Measurements from ENCODE around the gene USP36. TPM values are rescaled to one million over a fixed set of nuclear protein-coding genes. Genes with fewer than 3 reads are reported as not detected.

Gene USP36
- polyA plus RNA-seq, 4 donors: 33.6 to 51.6 (median 45.5) TPM

- no peak for DNase-seq (ENCODE audit: low read depth in 4 of 4, low spot score in 3 of 4)
Measured at GRCh38 chr17:78747488-78747887, 93.1 kb downstream of the USP36 start.

- no peak for DNase-seq (ENCODE audit: low read depth in 4 of 4, low spot score in 3 of 4)
Measured at GRCh38 chr17:78746949-78747269, 93.7 kb downstream of the USP36 start.

GRCh38 chr17:78746263-78746948, 94.2 kb downstream of the USP36 start:
- DNase-seq (ENCODE audit: low read depth in 4 of 4, low spot score in 3 of 4): no peak

Other genes starting within 250 kb of the USP36 start
- gene CYTH1, start 58.5 kb downstream of the USP36 start, polyA plus RNA-seq (ENCODE audit: insufficient read length in 4 of 4): 10 to 100 TPM; 20.4 to 25.6 (median 24.9) TPM
- under 1 TPM; 0.09 to 0.34 (median 0.13) TPM for gene CEP295NL, start 62.4 kb upstream of the USP36 start, polyA plus RNA-seq (ENCODE audit: insufficient read length in 4 of 4)
- 100 to 1,000 TPM; 141 to 719 (median 191) TPM for gene TIMP2, start 84.6 kb upstream of the USP36 start, polyA plus RNA-seq (ENCODE audit: insufficient read length in 4 of 4)
- gene LGALS3BP, start 139.1 kb upstream of the USP36 start, polyA plus RNA-seq (ENCODE audit: insufficient read length in 4 of 4): 100 to 1,000 TPM; 102 to 228 (median 160) TPM
- gene CANT1, start 168.9 kb upstream of the USP36 start, polyA plus RNA-seq (ENCODE audit: insufficient read length in 4 of 4): 10 to 100 TPM; 40.0 to 55.6 (median 45.9) TPM
- gene C1QTNF1, start 183.4 kb upstream of the USP36 start, polyA plus RNA-seq (ENCODE audit: insufficient read length in 4 of 4): 1 to 10 TPM; 2.7 to 9.4 (median 3.1) TPM
- 10 to 100 TPM in 3 of 4 donors, 1 to 10 TPM in 1; 7.4 to 38.7 (median 21.5) TPM for gene ENGASE, start 234.0 kb upstream of the USP36 start, polyA plus RNA-seq (ENCODE audit: insufficient read length in 4 of 4)

Data from left renal pelvis (tissue), 4 donors.